RWPE1 (cell line): ENCODE results near the gene APOB.
A peak's percentile ranks its signal among the peaks of the same experiment; 100 is the strongest.

Source experiments
- CTCF ChIA-PET: fragments of 350-600 bp; sonication (Branson Sonifier 250); formaldehyde crosslinking; extraction: SDS; loops from one replicate; lab custom pipeline; 2021; lab: Yijun Ruan, JAX
- POLR2A ChIA-PET: fragments of 400-600 bp; formaldehyde crosslinking; extraction: SDS; loops from one replicate; lab custom pipeline; 2020; ENCODE audit warnings: antibody characterized with exemption; ENCODE audit not compliant: low non-redundant PET; lab: Yijun Ruan, JAX
- DNase-seq: peaks from one replicate; pipeline ENCODE4 v3.0.0; 2012; ENCODE audit warnings: low spot score
- H3K27ac ChIP-seq: fragments of 450-650 bp; 2 replicates; pipeline ENCODE4 v1.5.1; 2017
- CTCF ChIP-seq: fragments of 450-650 bp; conservative IDR thresholded peaks from 2 replicates; pipeline ENCODE4 v1.5.1; 2017; ENCODE audit warnings: low read depth, mild to moderate bottlenecking

The APOB gene

GRCh38 chr2:21050164-21050563 lies 6.3 kb upstream of the APOB start:
- DNase-seq = no peak
- ChIA-PET CTCF (no interaction called here), POLR2A (no interaction called here)
- H3K27ac ChIP-seq = no peak overlapping the region
- no peak for TF ChIP-seq CTCF

DNA sequence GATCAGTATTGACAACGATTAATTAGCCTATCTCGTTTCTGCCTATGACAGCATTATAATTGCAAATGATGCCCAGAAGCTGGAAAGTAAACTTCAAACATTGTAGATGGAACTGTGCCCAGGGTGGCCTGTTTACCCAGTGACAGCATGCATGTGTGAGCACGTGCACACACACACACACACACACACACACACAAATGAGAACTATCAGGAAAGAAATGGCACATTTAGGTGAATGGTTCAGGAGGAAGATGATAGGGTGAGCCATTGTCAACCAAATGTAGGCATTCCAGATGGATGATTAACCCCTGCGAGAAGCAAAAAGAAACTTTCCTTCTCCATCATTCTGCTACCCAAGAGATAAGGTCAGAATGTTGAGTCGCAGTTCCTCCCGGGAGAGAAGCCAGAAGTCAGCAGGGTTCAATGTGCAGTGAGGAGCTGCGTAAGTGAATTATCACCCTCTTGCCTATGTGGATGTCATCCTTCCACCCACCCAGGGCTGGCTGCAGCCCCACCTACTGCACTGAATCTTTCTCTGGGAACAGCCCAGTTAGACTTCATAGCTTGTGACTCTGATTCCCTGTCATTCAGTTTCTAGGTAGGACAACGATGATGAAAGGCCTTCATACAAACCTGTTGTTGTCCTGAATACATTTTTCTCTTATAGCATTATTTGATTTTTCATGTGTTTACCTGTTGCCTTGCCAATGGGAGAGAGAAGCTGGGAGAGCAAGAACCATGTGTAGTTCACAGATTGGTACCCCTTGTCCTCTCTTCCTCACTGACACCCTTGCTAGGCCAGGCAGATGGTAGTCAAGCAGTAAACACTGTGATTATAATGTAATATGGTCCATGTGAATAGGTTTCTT lies 3.5 kb upstream of the APOB start:
- ChIA-PET CTCF (interaction anchor here (0.7 kb wide), 1 partner anchor 343 kb away, joined by 5 read pairs; no protein-coding TSS in a partner anchor), POLR2A (no interaction called here)
- no peak for DNase-seq
- TF ChIP-seq CTCF = no peak
- no peak overlapping the region for H3K27ac ChIP-seq

DNA sequence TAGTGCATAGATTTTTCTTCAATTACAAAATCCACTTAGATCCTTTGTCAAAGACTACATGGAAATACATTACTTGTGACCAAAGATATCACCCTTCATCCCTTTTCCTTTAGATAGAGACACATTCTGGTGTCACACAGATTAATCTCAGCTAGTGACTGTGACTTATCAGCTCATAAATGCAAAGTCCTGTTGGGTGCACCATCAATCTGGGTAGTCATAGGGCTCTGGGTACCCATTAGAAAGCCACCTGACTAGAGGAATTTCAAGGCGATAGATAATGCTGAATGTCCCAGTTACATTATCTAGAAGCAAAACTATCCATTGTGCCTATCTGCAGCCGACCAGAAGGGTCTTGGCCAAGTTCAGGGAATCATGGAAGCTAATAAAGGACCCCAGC lies 2.6 kb upstream of the APOB start:
- ChIA-PET CTCF (interaction anchor here (0.7 kb wide), 1 partner anchor 344 kb away, joined by 5 read pairs; no protein-coding TSS in a partner anchor), POLR2A (no interaction called here)
- no peak overlapping the region for H3K27ac ChIP-seq
- TF ChIP-seq CTCF = no peak
- DNase-seq = no peak

DNA sequence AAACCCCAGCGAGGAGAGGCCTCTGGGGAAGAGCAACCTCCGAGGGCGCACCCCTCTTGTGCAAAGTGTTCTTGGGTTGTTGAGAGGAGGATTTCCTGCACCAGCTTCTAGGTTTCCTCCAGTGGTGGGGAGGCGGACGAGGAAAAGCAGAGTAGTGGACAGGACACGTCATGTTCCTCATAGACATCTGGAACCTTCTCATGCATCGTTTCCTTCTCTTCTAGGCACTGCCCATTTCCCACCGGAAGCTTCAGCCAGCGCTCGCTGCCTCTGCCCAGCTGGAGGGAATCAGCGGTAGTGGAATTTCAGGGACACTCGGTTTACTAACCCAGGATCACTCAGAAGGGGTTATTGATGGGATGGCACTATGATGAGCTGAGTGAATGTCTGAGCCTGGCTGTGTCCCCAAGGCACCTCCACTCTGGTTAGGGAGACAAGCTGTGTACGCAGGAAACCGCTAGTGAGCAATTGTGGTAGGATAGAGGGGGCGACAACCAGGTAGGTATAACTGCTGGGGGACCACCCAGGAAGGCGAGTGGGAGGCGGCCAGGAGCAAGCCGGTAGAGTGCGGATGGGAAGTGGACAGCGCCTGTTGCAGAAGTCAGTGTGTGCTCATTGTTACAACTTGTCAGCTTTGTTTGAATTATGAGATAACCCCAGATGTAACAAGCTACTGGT lies 960 bp upstream of the APOB start:
- CTCF ChIA-PET = interaction anchor here (1.0 kb wide), 1 partner anchor 384 kb away, joined by 4 read pairs; no protein-coding TSS in a partner anchor

DNA sequence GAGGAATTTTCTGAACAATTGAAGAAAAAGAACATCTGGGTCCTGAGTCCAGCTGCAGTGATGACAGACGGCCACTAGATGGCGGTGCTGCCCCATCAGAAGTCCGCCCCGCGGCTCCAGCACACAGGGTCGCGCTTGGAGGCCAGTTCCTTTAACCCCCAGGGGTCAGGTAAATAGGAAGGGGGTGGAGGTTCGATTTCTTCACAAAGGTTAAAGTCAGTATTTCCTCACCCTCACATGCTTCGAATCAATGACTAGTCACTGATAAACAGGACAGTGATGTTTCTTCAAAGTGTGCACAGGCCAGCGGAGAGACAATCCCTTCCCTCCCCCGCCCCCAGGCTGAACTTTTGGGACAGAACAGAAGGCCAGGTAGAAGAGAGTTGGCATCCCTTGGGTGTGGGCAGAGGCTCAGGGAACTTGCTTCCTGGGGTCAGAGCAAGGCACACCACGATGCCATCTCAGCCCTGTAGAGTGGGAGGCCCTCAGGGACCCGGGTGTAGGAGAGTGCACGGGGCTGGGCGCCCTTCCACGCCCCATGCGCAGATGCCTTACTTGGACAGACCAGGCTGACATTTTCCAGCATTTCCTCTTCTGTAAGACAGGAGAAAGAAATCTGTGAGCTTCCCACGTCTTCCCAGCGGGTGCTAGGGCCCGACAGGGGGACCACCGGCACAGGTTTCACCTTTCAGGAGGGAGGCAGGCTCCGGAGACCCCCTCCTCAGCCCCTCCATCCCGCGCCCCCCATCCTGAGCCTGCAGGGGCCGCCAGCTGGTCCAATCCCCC lies 722 bp downstream of the APOB start:
- no peak overlapping the region for H3K27ac ChIP-seq
- TF ChIP-seq CTCF = peak; percentile 97
- DNase-seq = peak; percentile 56
- ChIA-PET POLR2A (no interaction called here), CTCF (interaction anchor here (0.6 to 1.8 kb wide), 15 partner anchors 10 to 940 kb away, joined by 3 to 10 read pairs (median 4); no protein-coding TSS in a partner anchor)

More for the DNA sequence above, 960 bp upstream of the APOB start:
- POLR2A ChIA-PET = no interaction called here
- H3K27ac ChIP-seq = no peak overlapping the region
- TF ChIP-seq CTCF = no peak
- DNase-seq = no peak

GRCh38 chr2:21042708-21042957 lies 1.2 kb downstream of the APOB start:
- H3K27ac ChIP-seq = no peak overlapping the region
- CTCF ChIA-PET = interaction anchor here (0.6 to 1.8 kb wide), 15 partner anchors 9 to 941 kb away, joined by 3 to 10 read pairs (median 4); no protein-coding TSS in a partner anchor
- POLR2A ChIA-PET = no interaction called here
- no peak for TF ChIP-seq CTCF
- no peak for DNase-seq
